ENCODE data around the gene EBF3.
A peak's percentile ranks its signal among the peaks of the same experiment; 100 is the strongest.

The EBF3 gene

DNA sequence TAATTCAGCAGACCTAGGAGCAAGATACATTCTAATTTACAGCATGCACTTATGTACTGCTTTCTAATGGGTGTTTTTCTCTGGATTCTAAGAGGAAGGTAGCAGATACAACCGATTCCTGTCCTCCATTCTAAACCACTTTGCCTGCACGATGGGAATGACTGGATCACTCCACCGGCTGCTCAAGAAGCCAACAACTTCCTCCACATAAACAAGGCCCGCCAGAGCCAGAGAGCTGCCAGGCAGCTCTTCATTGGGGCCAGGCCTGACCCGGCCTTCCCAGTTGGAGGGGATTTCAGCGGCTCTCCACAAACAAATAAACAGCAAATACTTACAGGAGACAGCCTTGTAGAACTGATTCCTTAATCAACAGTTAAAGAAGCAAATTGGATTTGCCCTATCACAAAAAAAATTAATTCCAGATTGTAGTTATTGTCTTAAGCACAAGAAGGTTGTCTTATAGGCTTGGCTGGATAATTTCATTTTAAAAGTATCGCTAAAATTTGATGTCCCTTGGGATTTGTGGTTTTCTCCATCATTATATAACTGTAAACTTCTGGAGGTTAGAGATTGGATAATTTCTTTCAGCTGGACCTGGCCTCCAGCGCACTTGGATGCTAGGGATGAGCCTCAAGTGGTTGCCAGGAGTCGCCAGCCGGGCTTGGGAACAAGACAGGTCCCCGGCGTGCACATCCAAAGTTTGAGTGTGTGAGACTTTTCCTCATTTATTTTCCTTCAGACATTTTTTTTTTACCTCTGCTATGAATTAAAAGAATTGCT is 20.9 kb downstream of the EBF3 start:
- DNase-seq: no peak

GRCh38 chr10:129942391-129942790 is 21.7 kb downstream of the EBF3 start:
- no peak for DNase-seq

- no peak for DNase-seq
Observed at GRCh38 chr10:129942019-129942277, 22.1 kb downstream of the EBF3 start.

- DNase-seq: no peak
Observed at GRCh38 chr10:129941199-129942018, 22.7 kb downstream of the EBF3 start.

DNA sequence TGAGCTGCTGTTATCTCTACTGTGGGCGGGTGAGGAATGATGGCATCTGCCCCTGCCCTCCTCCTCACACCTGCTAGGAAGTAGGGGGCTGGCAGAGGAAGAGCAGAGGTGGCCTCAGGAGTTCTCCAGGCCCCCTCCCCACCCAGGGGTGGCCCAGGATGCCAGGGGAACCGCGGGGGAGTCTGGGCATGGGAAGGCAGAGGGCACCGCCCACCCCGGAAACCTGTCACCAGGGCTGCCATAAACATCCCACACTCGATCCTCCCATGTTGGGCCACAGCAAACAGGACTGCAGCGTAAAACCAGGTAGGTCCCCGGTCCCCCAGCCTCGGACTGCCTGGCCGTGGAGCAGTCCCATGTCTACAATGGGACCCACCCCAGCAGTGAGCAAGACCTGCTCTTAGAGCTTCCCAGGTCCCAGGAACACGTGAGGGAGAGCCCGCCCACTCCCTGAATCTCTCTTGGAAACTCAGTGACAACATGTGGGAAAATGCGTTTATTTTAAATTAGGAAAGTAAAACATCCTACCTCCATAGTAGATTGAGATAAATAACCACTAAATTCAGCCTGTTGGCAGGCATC is 23.4 kb downstream of the EBF3 start:
- no peak for DNase-seq

- DNase-seq: no peak
Observed at GRCh38 chr10:129939416-129940275, 24.4 kb downstream of the EBF3 start.

DNA sequence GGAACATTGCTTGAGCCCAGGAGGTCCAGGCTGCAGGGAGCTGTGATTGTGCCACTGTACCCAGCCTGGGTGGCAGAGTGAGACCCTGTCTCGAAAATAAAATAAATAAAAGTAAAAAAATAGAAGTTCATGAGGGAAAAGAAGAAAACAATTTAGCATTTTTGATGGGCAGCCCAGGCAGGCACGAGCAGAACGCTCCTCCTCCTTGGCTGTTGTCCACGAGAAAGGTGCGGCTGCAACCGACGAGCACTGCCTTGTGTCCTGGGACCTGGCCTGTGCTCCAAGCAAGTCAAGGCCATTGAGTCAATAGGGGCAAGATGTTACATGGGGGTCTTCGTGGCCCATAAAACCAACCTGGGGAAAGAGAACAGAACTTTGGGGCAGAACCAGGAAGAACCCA is 25.6 kb downstream of the EBF3 start:
- no peak for DNase-seq

GRCh38 chr10:129937351-129937751 is 26.7 kb downstream of the EBF3 start:
- no peak for DNase-seq

GRCh38 chr10:129936923-129937300 is 27.2 kb downstream of the EBF3 start:
- no peak for DNase-seq

GRCh38 chr10:129936266-129936922 is 27.7 kb downstream of the EBF3 start:
- DNase-seq: no peak

DNA sequence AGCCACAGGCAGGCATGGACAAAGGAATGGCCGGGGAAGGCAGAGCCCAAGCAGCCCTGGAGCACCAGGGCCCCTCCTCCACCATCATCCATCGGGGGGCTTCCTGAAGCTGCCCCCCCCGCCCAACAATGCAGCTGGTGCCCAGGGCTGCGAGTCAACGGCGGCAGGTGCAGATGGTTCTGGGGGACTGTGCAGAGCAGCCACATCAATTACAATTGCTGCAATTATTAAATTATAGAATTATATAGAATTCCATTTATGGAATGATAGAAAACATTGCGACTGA is 28.3 kb downstream of the EBF3 start:
- DNase-seq: peak; percentile 79

GRCh38 chr10:129935102-129935866 is 28.8 kb downstream of the EBF3 start:
- no peak for DNase-seq

DNA sequence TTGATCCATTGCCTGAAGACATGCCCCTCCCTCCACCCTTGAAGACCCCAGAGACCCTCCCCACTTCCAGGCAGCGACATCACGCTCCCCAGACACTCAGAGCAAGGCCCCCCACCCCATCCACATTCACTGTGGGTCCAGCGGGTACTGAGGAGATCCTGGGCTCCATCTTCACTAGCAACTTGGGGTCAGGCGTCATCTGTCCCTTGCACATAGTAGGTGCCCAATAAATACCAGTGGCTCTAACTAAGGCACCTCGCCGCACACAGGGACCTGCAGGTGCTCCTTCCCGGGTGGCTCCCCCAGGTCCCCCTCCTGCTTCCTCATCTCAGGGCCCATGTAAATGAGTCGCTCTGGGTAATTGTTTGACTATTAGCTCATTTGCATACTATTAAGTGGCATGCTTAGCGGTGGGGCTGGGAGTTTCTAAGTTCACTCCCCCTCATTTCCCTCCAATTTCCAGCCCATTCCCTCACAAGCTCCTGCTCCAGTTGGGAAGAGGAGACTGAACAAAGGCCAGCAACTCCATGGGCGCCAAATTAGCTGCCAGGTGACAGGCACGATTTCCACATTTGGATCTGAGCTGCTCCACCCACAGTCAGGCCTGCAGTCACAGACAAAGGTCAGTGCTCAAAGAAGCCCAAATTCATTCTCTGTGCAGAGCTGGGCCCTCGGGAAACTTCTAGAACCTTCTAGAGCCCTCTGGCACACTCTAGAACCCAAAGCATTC is 29.7 kb downstream of the EBF3 start:
- no peak for DNase-seq

DNA sequence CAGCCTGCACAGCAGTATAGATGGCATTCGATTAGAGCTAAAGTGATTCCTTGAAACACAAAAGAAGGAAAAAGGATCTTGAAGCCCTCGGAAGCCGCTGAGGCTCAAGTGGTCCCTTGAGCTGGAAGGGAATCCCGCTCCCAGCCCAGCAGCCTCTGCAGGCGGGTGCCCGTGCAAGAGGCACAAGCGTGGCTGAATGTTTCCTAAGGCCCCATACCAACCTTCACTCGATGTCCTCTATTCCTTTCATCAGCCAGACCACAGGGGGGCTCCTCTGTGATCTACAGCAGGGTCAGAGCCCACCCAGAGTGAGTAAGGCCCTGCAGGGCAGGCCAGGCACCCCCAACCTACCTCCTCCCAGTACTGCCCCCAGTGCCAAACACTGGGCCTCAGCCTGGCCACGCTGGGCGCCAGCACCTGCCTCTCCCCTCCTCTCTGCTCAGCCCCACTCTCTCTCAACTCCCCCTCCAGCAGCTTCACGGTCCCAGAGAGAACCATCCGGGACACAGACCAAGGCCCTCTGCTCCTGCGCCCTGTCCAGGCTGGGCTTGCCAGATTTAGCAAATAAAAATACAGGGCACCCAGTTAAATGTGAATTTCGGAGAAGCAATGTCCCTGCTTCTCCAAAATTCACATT is 30.5 kb downstream of the EBF3 start:
- no peak for DNase-seq

DNA sequence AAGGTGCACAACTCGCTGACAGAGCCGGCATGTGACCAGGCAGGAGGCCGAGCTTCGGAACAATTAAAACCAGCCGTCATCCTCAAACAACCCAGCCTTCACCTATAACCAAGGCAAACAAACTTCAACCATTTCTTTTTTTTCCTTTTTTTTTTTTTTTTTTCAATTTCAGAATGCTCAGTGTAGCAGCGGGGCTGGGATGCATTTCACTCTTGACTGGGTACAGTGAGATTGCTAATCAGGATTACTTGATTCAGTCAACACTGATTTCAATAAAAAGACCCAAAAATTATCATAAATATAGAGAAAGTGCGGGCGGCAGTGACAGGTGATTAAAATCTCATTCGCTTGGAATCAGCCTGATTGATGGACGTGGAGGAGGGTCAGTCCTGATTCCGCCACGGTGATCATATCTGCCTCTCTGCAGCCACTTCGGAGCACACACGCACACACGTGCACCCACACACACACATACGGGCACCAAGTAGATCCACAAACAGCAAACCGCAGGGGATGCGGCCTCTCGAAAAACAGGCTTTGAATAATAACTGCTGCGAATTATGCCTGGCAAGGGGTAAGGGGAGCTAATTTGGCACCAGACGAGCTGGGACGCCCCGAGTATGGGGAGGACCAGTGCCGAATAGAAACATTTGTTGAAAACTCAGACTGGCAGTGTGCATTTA is 31.2 kb downstream of the EBF3 start:
- no peak for DNase-seq

GRCh38 chr10:129932182-129932581 is 31.9 kb downstream of the EBF3 start:
- no peak for DNase-seq

DNA sequence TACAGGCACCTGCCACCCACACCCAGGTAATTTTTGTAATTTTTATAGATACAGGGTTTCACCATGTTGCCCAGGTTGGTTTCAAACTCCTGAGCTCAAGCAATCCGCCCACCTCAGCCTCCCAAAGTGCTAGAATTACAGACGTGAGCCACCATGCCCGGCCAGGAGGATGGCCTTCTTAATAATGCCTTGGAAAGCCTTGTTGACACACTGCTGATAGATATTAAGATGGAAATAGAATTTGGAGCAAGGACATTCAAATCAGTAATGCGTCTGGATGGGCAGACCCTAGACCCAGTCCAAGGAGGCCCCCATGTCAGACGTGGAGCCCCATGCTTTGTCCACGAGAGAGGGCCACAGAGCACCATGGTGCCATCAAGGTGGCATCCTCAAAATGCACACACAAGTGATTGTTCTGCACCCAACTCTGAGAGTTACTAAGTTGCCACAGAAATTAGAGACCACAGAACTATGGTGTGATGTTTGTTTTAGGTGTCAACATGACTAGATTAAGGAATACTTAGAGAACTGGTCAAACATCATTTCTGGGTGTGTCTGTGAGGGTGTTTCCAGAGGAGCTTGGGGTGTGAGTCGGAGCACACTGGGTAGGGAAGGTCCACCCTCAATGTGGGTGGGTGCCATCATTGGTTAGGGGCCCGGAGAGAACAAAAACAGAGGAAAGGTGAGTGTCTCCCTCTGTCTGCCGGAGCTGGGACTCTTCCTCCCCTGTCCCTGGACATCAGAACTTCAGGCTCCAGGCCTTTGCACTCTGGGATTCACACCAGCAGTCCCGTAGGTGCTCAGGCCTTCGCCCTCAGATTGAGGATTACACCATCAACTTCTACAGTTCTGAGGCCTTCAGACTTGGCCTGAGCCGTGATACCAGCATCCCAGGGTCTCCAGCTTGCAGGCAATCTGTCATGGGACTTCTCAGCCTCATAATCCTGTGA is 34.5 kb downstream of the EBF3 start:
- no peak for DNase-seq

DNA sequence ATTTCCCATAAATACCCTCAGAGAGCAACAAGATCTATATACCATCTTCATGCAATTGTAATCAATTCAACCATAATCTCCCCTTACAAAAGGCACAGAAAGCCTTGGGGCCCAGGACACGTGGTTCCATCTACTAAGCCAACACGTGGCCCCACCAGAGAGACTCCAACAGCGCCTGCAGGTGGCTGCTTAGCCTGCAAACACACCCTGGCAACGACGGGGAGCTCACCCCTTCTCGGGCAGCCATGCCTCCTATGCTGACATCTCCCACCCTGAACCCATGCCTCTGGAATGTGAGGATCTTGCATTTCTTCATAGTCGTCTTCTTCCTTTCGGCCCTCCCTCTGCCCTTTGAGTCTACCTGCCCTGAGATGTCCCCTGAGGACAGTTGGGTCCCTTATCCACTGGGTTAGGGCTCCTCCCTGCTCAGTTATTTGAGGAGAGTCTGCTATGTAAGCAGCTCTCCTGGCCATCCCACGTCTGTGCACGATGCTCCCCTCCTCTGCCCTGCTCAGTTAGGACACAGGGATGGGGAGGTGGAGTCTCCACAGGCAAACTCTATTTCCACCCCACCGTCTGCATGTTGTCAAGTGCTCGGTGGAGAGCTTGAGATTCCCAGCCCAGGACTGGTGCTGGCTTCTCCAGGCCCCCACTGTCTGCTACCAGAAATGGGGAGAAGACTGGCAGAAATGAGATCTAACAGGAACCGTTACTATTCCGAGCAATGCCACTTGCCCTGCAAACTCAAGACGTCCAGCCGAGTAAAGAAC is 36.5 kb downstream of the EBF3 start:
- DNase-seq: no peak
